ENCODE data around the gene DCAF17.

Gene DCAF17

GRCh38 chr2:171434013-171434989 is at the start of gene DCAF17:
Gene DCAF17, plus strand, starts transcription at chr2:171434226. Its CDS starts 352 bp downstream, at chr2:171434578.
- peak; percentile 94 to 97 for DNase-seq (ENCODE audit: low read depth in 2 of 2)
- peak within 1 kb of the TSS; percentile 74 to 82 for H3K4me3 ChIP-seq (replicated peaks in 1 of 2; ENCODE audit: low read depth in 2 of 2, low read length in 2 of 2)
- TF ChIP-seq CTCF (IDR thresholded peaks at IDR 0.05; ENCODE audit: low read depth, low read length), result no peak

GRCh38 chr2:171386627-171387026 is 47.4 kb upstream of the DCAF17 start:
- no peak overlapping the region for H3K4me3 ChIP-seq (replicated peaks in 1 of 2; ENCODE audit: low read depth in 2 of 2, low read length in 2 of 2)
- no peak for TF ChIP-seq CTCF (IDR thresholded peaks at IDR 0.05; ENCODE audit: low read depth, low read length)
- DNase-seq (ENCODE audit: low read depth in 2 of 2), result no peak

- no peak overlapping the region for H3K4me3 ChIP-seq (replicated peaks in 1 of 2; ENCODE audit: low read depth in 2 of 2, low read length in 2 of 2)
- no peak for DNase-seq (ENCODE audit: low read depth in 2 of 2)
- no peak for TF ChIP-seq CTCF (IDR thresholded peaks at IDR 0.05; ENCODE audit: low read depth, low read length)
These were observed 47.0 kb upstream of the DCAF17 start for GRCh38 chr2:171387052-171387451.

GRCh38 chr2:171389325-171389724 is 44.7 kb upstream of the DCAF17 start:
- TF ChIP-seq CTCF (IDR thresholded peaks at IDR 0.05; ENCODE audit: low read depth, low read length), result no peak
- DNase-seq (ENCODE audit: low read depth in 2 of 2), result no peak

GRCh38 chr2:171389780-171390179 is 44.2 kb upstream of the DCAF17 start:
- H3K4me3 ChIP-seq (replicated peaks in 1 of 2; ENCODE audit: low read depth in 2 of 2, low read length in 2 of 2), result no peak overlapping the region
- no peak for DNase-seq (ENCODE audit: low read depth in 2 of 2)
- TF ChIP-seq CTCF (IDR thresholded peaks at IDR 0.05; ENCODE audit: low read depth, low read length), result no peak

More at GRCh38 chr2:171389325-171389724, 44.7 kb upstream of the DCAF17 start:
- no peak overlapping the region for H3K4me3 ChIP-seq (replicated peaks in 1 of 2; ENCODE audit: low read depth in 2 of 2, low read length in 2 of 2)

- peak; percentile 61 to 86 for DNase-seq (ENCODE audit: low read depth in 2 of 2)
- TF ChIP-seq CTCF (IDR thresholded peaks at IDR 0.05; ENCODE audit: low read depth, low read length), result no peak
- H3K4me3 ChIP-seq (replicated peaks in 1 of 2; ENCODE audit: low read depth in 2 of 2, low read length in 2 of 2), result no peak overlapping the region
These were observed 43.0 kb upstream of the DCAF17 start for GRCh38 chr2:171390941-171391516.

All from cardiac fibroblast (primary cell).